Measurements from ENCODE around the gene TMEM164. TPM values are rescaled to one million over a fixed set of nuclear protein-coding genes. Genes with fewer than 3 reads are reported as not detected.

TMEM164 gene
- total and polyA plus RNA-seq, 7 donors = 14.5 to 42.4 (median 31.7) TPM

GRCh38 chrX:110192516-110192915, 189.6 kb downstream of the TMEM164 start:
- TF ChIP-seq, protein P1, sequence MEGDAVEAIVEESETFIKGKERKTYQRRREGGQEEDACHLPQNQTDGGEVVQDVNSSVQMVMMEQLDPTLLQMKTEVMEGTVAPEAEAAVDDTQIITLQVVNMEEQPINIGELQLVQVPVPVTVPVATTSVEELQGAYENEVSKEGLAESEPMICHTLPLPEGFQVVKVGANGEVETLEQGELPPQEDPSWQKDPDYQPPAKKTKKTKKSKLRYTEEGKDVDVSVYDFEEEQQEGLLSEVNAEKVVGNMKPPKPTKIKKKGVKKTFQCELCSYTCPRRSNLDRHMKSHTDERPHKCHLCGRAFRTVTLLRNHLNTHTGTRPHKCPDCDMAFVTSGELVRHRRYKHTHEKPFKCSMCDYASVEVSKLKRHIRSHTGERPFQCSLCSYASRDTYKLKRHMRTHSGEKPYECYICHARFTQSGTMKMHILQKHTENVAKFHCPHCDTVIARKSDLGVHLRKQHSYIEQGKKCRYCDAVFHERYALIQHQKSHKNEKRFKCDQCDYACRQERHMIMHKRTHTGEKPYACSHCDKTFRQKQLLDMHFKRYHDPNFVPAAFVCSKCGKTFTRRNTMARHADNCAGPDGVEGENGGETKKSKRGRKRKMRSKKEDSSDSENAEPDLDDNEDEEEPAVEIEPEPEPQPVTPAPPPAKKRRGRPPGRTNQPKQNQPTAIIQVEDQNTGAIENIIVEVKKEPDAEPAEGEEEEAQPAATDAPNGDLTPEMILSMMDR (IDR thresholded peaks at IDR 0.05) = no peak
- Histone ChIP-seq H3K36me3 (ENCODE audit: insufficient read depth in 1 of 2, low read depth in 1 of 2) (no peaks in the 10 kb centered on the region), H3K4me1 (no peaks in the 10 kb centered on the region), H3K27me3 (ENCODE audit: insufficient read depth in 3 of 3, low read length in 2 of 3) (peaks cover 0 to 9% (median 0%) of the 10 kb centered on the region in 3 donors), H3K27ac (no peak overlapping the region), H3K9me3 (no peaks in the 10 kb centered on the region), H3K4me3 (no peak overlapping the region)
- WGBS, 3 donors = 83 to 88% (median 85%) methylated on average over 4 of the region's 4 CpGs
- ATAC-seq (no peak), DNase-seq (no peak)
- intact Hi-C loops (cut with DNase I) = no loop called here

DNA sequence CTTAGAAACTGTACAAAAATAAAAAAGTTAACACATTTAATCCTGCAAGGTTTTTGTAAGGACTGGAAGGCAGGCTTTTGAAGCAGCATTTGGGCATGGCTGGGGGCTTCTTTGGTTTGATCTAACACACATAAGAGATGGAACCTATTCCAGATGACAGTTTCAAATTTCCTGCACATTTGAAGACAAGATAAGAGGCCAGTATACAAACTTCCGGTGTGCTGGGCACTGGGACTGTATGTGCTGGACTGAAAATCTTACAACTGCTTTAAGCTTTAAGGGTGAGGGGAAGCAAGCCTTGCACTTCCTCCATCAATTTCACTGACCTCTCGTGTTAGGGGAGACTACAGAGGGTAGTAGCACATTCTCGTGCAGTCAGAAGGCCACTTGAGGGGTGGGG, 192.1 kb downstream of the TMEM164 start:
- TF ChIP-seq, protein P1 (IDR thresholded peaks at IDR 0.05) = no peak
- DNase-seq = no peak

DNA sequence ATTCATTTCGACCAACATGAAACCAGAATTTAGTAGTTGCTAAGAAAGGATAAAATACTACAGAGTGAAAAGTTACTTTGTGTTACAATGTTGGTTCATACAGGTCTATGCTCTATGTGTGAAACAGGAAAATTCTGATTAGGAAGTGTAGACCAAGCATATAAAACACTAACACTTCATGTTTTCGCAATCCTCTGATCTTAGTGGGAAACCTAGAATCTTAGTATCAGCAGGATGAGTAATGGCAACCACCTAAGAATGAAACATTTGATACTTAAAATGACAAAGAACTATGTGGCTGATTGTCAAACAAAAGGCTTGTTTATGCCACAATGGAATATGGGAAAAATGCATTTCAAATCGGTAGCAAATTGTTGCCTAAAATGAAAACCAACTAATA, 198.9 kb downstream of the TMEM164 start:
- Histone ChIP-seq H3K36me3 (ENCODE audit: insufficient read depth in 1 of 2, low read depth in 1 of 2) (no peaks in the 10 kb centered on the region), H3K27ac (no peak overlapping the region), H3K27me3 (ENCODE audit: insufficient read depth in 3 of 3, low read length in 2 of 3) (no peaks in the 10 kb centered on the region), H3K4me3 (no peak overlapping the region), H3K9me3 (no peaks in the 10 kb centered on the region), H3K4me1 (no peaks in the 10 kb centered on the region)
- ATAC-seq = no peak
- TF ChIP-seq, protein P1 (IDR thresholded peaks at IDR 0.05) = no peak
- intact Hi-C loops (cut with DNase I) = no loop called here
- DNase-seq = no peak
- 72 to 97% (median 97%) methylated on average over 3 of the region's 3 CpGs for WGBS, 3 donors

More for the DNA sequence above, 192.1 kb downstream of the TMEM164 start:
- Histone ChIP-seq H3K36me3 (ENCODE audit: insufficient read depth in 1 of 2, low read depth in 1 of 2) (no peaks in the 10 kb centered on the region), H3K4me3 (no peak overlapping the region), H3K27ac (no peak overlapping the region), H3K27me3 (ENCODE audit: insufficient read depth in 3 of 3, low read length in 2 of 3) (peaks cover 0 to 9% (median 0%) of the 10 kb centered on the region in 3 donors), H3K4me1 (no peaks in the 10 kb centered on the region), H3K9me3 (no peaks in the 10 kb centered on the region)
- intact Hi-C loops (cut with DNase I) = no loop called here
- no peak for ATAC-seq
- WGBS, 3 donors = 45 to 74% (median 54%) methylated on average over 3 of the region's 3 CpGs

GRCh38 chrX:110204986-110205385, 202.1 kb downstream of the TMEM164 start:
- Histone ChIP-seq H3K27ac (no peak overlapping the region), H3K9me3 (no peaks in the 10 kb centered on the region), H3K36me3 (ENCODE audit: insufficient read depth in 1 of 2, low read depth in 1 of 2) (no peaks in the 10 kb centered on the region), H3K4me3 (no peak overlapping the region), H3K4me1 (no peaks in the 10 kb centered on the region), H3K27me3 (ENCODE audit: insufficient read depth in 3 of 3, low read length in 2 of 3) (no peaks in the 10 kb centered on the region)
- DNase-seq (no peak), ATAC-seq (no peak)
- intact Hi-C loops (cut with DNase I) = no loop called here
- TF ChIP-seq, protein P1 (IDR thresholded peaks at IDR 0.05) = no peak

DNA sequence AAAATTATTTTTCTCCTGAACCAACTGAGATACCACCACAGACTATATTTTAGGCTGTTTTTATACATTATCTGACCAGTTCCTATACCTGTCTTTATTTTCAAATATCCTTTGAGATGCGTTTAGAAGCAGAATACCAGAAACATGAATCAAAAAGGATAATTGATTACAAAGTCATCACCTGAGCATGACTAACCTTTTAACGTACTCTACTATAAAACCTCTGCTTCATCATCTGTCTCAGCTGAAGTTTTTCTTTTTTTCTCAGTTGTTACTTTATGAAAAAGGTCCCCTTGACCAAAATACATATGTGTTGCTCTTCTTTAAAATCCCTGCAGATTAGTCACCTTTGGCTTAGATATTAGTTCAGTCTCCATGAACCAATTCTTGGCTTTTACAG, 205.2 kb downstream of the TMEM164 start:
- Histone ChIP-seq H3K36me3 (ENCODE audit: insufficient read depth in 1 of 2, low read depth in 1 of 2) (no peaks in the 10 kb centered on the region), H3K4me1 (no peaks in the 10 kb centered on the region), H3K9me3 (no peaks in the 10 kb centered on the region), H3K4me3 (no peak overlapping the region), H3K27me3 (ENCODE audit: insufficient read depth in 3 of 3, low read length in 2 of 3) (peaks cover 0 to 5% (median 0%) of the 10 kb centered on the region in 3 donors), H3K27ac (no peak overlapping the region)
- TF ChIP-seq, protein P1 (IDR thresholded peaks at IDR 0.05) = no peak
- no peak for ATAC-seq
- intact Hi-C loops (cut with DNase I) = no loop called here
- no peak for DNase-seq
- WGBS, 3 donors = 70 to 96% (median 93%) methylated on average over 2 of the region's 2 CpGs
